ENCODE measurements around the gene ARHGAP44.

Gene ARHGAP44

DNA sequence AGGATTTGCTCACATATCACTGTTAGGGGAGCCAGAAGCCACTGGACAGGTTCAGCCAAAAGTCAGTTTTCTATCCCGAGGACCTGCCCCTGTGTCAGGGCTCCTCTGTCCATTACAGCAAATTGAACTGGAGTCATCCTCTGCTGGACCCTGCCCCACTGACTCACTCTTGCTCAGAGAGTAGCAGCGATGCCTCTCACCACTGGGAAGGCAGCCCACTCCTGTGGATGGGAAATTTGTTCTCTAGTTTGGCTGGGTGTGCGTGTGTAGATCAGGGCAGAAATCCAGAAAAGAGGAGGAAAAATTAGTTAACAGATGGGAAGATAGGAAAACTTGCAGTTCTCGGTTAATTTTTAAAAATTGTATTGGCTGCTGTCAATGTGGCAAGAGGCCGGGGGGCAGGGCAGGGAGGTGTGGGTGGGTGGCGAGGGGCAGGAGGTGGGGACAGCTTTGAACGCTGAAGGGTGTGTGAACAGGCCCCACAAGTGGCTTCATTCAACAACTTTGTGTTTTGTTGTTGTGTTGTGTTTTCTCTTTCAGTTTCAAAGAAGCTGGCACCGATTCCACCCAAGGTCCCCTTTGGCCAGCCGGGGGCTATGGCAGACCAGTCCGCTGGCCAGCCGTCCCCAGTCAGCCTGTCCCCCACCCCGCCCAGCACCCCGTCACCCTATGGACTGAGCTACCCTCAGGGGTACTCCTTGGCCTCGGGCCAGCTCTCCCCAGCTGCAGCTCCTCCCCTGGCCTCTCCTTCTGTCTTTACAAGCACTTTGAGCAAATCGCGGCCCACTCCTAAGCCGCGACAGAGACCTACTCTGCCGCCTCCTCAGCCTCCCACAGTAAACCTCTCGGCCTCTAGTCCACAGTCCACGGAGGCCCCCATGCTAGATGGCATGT, 194.9 kb downstream of the ARHGAP44 start:
- no peak for DNase-seq (ENCODE audit: low read depth, low spot score)
- H3K4me1 ChIP-seq (ENCODE audit: insufficient read depth, insufficient read length): peaks cover 9% of the 10 kb centered on the region

DNA sequence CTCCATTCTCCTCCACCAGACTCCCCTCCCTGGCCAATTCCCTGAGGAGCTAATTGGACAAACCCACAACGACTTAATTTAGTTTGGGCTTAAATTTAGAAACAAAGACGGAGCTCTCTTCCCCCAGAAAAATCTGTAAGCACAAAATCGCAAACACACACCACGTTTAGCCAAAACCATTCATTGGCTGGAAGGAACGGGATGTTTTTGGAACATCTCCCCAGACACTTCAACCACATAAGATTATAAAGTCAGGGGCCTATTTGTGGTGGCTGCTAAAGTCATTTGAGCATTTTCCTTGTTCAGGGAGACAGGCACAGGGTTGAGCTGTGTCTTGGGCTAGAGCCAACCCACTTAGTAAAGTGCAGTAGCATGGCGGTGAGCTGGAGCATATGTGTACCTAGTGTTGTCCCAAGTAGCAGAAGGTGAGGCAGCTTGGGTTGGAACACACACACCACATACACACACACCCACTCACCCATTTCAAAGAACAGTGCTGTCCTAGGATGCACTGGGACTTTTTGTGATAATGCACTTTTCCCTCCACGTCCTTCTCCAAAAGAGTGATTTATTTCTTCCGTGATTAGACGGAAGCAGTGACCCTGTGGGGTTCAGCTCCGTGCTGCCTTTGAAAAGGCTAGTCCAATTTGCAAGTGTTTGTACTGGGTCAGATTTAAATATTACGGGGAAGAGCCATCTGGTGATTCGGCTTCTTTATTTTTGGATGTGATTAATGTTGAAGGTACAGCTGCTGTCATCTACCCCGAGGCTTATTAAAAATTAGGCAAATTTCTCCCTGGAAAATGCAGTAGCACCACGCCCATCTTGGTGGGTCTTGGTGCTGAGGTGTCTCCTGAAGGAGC, 196.4 kb downstream of the ARHGAP44 start:
- H3K4me3 ChIP-seq (ENCODE audit: insufficient read length, low read depth): no peak overlapping the region
- TF ChIP-seq YY1 (IDR thresholded peaks at IDR 0.05; ENCODE audit: insufficient read depth, insufficient read length) (no peak), SUZ12 (IDR thresholded peaks at IDR 0.05; ENCODE audit: extremely low read depth, insufficient read depth, insufficient read length) (no peak), ZNF274 (IDR thresholded peaks at IDR 0.05; ENCODE audit: low read depth, low read length) (no peak)
- no peak overlapping the region for H3K9ac ChIP-seq (ENCODE audit: insufficient read length, low read depth)
- no peak for DNase-seq (ENCODE audit: low read depth, low spot score)
- H3K4me1 ChIP-seq (ENCODE audit: insufficient read depth, insufficient read length): peaks cover 9% of the 10 kb centered on the region
- no peaks in the 10 kb centered on the region for H3K27me3 ChIP-seq (ENCODE audit: insufficient read depth, insufficient read length)
- peaks cover 16% of the 10 kb centered on the region for H3K36me3 ChIP-seq (ENCODE audit: insufficient read depth, insufficient read length, low read length)
- no peaks in the 10 kb centered on the region for H3K9me3 ChIP-seq (ENCODE audit: insufficient read depth, low read length)

More for the DNA sequence above, 194.9 kb downstream of the ARHGAP44 start:
- Histone ChIP-seq H3K36me3 (ENCODE audit: insufficient read depth, insufficient read length, low read length) (peaks cover 2% of the 10 kb centered on the region), H3K27me3 (ENCODE audit: insufficient read depth, insufficient read length) (no peaks in the 10 kb centered on the region), H3K9me3 (ENCODE audit: insufficient read depth, low read length) (no peaks in the 10 kb centered on the region), H3K4me3 (ENCODE audit: insufficient read length, low read depth) (no peak overlapping the region), H3K9ac (ENCODE audit: insufficient read length, low read depth) (no peak overlapping the region)
- TF ChIP-seq ZNF274 (IDR thresholded peaks at IDR 0.05; ENCODE audit: low read depth, low read length) (no peak), YY1 (IDR thresholded peaks at IDR 0.05; ENCODE audit: insufficient read depth, insufficient read length) (no peak), SUZ12 (IDR thresholded peaks at IDR 0.05; ENCODE audit: extremely low read depth, insufficient read depth, insufficient read length) (no peak)

DNA sequence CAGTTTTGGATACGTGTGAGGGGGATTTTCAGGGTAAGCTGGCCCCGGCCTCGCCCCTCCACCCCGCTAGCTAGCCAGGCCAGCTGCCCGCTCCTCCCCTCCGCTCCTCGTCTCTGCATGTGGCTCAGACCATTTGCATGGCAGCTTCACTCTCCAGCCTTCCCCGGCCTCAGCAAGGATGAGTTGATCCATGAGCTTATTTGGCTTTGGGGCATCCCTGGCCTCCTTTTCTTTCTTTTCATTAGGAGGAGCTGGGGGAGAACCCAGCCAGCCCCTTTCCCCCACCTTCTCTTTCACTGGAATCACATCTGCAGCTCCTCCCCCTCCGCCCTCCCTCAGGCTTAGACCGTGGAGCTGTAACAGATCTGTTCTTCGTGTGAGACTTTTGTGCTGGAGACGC, 197.8 kb downstream of the ARHGAP44 start:
- Histone ChIP-seq H3K36me3 (ENCODE audit: insufficient read depth, insufficient read length, low read length) (peaks cover 31% of the 10 kb centered on the region), H3K27me3 (ENCODE audit: insufficient read depth, insufficient read length) (no peaks in the 10 kb centered on the region), H3K4me3 (ENCODE audit: insufficient read length, low read depth) (no peak overlapping the region), H3K9me3 (ENCODE audit: insufficient read depth, low read length) (no peaks in the 10 kb centered on the region), H3K9ac (ENCODE audit: insufficient read length, low read depth) (no peak overlapping the region), H3K4me1 (ENCODE audit: insufficient read depth, insufficient read length) (peaks cover 9% of the 10 kb centered on the region)
- no peak for TF ChIP-seq SUZ12 (IDR thresholded peaks at IDR 0.05; ENCODE audit: extremely low read depth, insufficient read depth, insufficient read length)
- TF ChIP-seq YY1 (IDR thresholded peaks at IDR 0.05; ENCODE audit: insufficient read depth, insufficient read length): no peak
- TF ChIP-seq ZNF274 (IDR thresholded peaks at IDR 0.05; ENCODE audit: low read depth, low read length): no peak
- DNase-seq (ENCODE audit: low read depth, low spot score): peak; percentile 23

GRCh38 chr17:12990041-12990808, 200.9 kb downstream of the ARHGAP44 start:
- no peak for DNase-seq (ENCODE audit: low read depth, low spot score)
- H3K9ac ChIP-seq (ENCODE audit: insufficient read length, low read depth): no peak overlapping the region
- no peaks in the 10 kb centered on the region for H3K27me3 ChIP-seq (ENCODE audit: insufficient read depth, insufficient read length)
- TF ChIP-seq YY1 (IDR thresholded peaks at IDR 0.05; ENCODE audit: insufficient read depth, insufficient read length): no peak
- TF ChIP-seq SUZ12 (IDR thresholded peaks at IDR 0.05; ENCODE audit: extremely low read depth, insufficient read depth, insufficient read length): no peak
- no peak for TF ChIP-seq ZNF274 (IDR thresholded peaks at IDR 0.05; ENCODE audit: low read depth, low read length)
- peaks cover 9% of the 10 kb centered on the region for H3K4me1 ChIP-seq (ENCODE audit: insufficient read depth, insufficient read length)
- peaks cover 62% of the 10 kb centered on the region for H3K36me3 ChIP-seq (ENCODE audit: insufficient read depth, insufficient read length, low read length)
- H3K9me3 ChIP-seq (ENCODE audit: insufficient read depth, low read length): no peaks in the 10 kb centered on the region
- H3K4me3 ChIP-seq (ENCODE audit: insufficient read length, low read depth): no peak overlapping the region

GRCh38 chr17:12990926-12991325, 201.6 kb downstream of the ARHGAP44 start:
- Histone ChIP-seq H3K4me3 (ENCODE audit: insufficient read length, low read depth) (no peak overlapping the region), H3K9ac (ENCODE audit: insufficient read length, low read depth) (no peak overlapping the region), H3K27me3 (ENCODE audit: insufficient read depth, insufficient read length) (no peaks in the 10 kb centered on the region), H3K36me3 (ENCODE audit: insufficient read depth, insufficient read length, low read length) (peaks cover 69% of the 10 kb centered on the region), H3K9me3 (ENCODE audit: insufficient read depth, low read length) (no peaks in the 10 kb centered on the region), H3K4me1 (ENCODE audit: insufficient read depth, insufficient read length) (peaks cover 7% of the 10 kb centered on the region)
- DNase-seq (ENCODE audit: low read depth, low spot score): no peak
- TF ChIP-seq SUZ12 (IDR thresholded peaks at IDR 0.05; ENCODE audit: extremely low read depth, insufficient read depth, insufficient read length) (no peak), YY1 (IDR thresholded peaks at IDR 0.05; ENCODE audit: insufficient read depth, insufficient read length) (no peak), ZNF274 (IDR thresholded peaks at IDR 0.05; ENCODE audit: low read depth, low read length) (no peak)

DNA sequence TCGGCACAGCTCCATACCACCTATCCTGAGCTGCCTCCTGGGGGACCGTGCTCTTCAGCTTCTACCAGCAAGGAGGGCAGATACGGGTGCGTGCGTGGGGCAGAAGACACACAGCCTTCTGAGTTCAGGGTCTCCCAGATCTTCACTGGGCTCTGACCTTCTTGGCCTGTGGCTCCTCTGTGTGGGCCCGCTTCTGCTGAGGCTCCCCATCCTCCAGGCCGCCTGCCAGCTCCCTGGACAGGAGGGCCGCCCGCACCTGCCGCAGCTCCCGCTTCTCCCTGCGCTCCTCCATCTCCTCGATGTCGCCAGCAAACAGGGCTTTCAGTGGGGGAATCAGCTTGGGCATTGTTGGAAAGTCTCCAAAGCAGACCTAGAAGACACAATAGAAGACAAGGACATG, 203.4 kb downstream of the ARHGAP44 start:
- Histone ChIP-seq H3K4me1 (ENCODE audit: insufficient read depth, insufficient read length) (peaks cover 3% of the 10 kb centered on the region), H3K9me3 (ENCODE audit: insufficient read depth, low read length) (no peaks in the 10 kb centered on the region), H3K36me3 (ENCODE audit: insufficient read depth, insufficient read length, low read length) (peaks cover 86% of the 10 kb centered on the region), H3K4me3 (ENCODE audit: insufficient read length, low read depth) (no peak overlapping the region), H3K27me3 (ENCODE audit: insufficient read depth, insufficient read length) (no peaks in the 10 kb centered on the region), H3K9ac (ENCODE audit: insufficient read length, low read depth) (no peak overlapping the region)
- no peak for TF ChIP-seq ZNF274 (IDR thresholded peaks at IDR 0.05; ENCODE audit: low read depth, low read length)
- TF ChIP-seq YY1 (IDR thresholded peaks at IDR 0.05; ENCODE audit: insufficient read depth, insufficient read length): no peak
- TF ChIP-seq SUZ12 (IDR thresholded peaks at IDR 0.05; ENCODE audit: extremely low read depth, insufficient read depth, insufficient read length): no peak
- DNase-seq (ENCODE audit: low read depth, low spot score): no peak
